ENCODE results near the gene ABCF1. TPM values are rescaled to one million over a fixed set of nuclear protein-coding genes. Genes with fewer than 3 reads are reported as not detected.

Gene ABCF1
- total and polyA plus RNA-seq, 9 of the 15 experiments (the other 6 are each of a cell fraction or from before 2014, with no cell fraction given), result 41.6 to 193 (median 102) TPM

- TF ChIP-seq ZNF639 (CRISPR knock-in tag; conservative IDR thresholded peaks at IDR 0.05 in 1 of 2, IDR thresholded peaks at IDR 0.05 in 1 of 2) (no peak), CHD4 (IDR thresholded peaks at IDR 0.05; ENCODE audit: insufficient read depth, insufficient replicate concordance, low read depth, low read length, poor library complexity, severe bottlenecking) (no peak), CSDE1 (IDR thresholded peaks at IDR 0.05) (no peak), ZNF584 (CRISPR knock-in tag; IDR thresholded peaks at IDR 0.05; ENCODE audit: low read depth) (0 out of 2 replicates have a peak, but pooled peaks have one; percentile 28), TRIM28 (IDR thresholded peaks at IDR 0.05) (no peak), PTTG1 (tag; IDR thresholded peaks at IDR 0.05; ENCODE audit: low read depth) (no peak), ZBTB8A (IDR thresholded peaks at IDR 0.05; ENCODE audit: partially characterized antibody) (no peak), ZNF77 (CRISPR knock-in tag; IDR thresholded peaks at IDR 0.05) (no peak), HLTF (IDR thresholded peaks at IDR 0.05) (no peak), MITF (IDR thresholded peaks at IDR 0.05) (0 out of 2 replicates have a peak, but pooled peaks have one; percentile 27), ZNF175 (CRISPR knock-in tag; IDR thresholded peaks at IDR 0.05; ENCODE audit: low read depth) (0 out of 2 replicates have a peak, but pooled peaks have one; percentile 28), ARID3B (CRISPR knock-in tag; IDR thresholded peaks at IDR 0.05; ENCODE audit: borderline replicate concordance) (no peak), SMARCA5 (IDR thresholded peaks at IDR 0.05) (no peak; the same call in 1 of the 2 replicates), HIVEP1 (CRISPR knock-in tag; IDR thresholded peaks at IDR 0.05) (no peak), CEBPZ (IDR thresholded peaks at IDR 0.05; ENCODE audit: borderline replicate concordance, low read depth, low read length) (no peak), SMAD2 (IDR thresholded peaks at IDR 0.05; ENCODE audit: low read depth, low read length) (no peak), ETV6 (IDR thresholded peaks at IDR 0.05; ENCODE audit: borderline replicate concordance in 1 of 2, low read depth in 2 of 2, low read length in 1 of 2) (0 out of 4 replicates have a peak, but pooled peaks of 1 of the 2 experiments have one; percentile 15), ETV6 (CRISPR knock-in tag; IDR thresholded peaks at IDR 0.05; ENCODE audit: borderline replicate concordance) (no peak)
These were observed 41.2 kb upstream of the ABCF1 start (continued) for GRCh38 chr6:30530014-30530413.

Measured in K562 (cell line).